Colonic mucosa (tissue), 4 donors: Measurements from ENCODE around the gene KAT6B. TPM values are rescaled to one million over a fixed set of nuclear protein-coding genes. Genes with fewer than 3 reads are reported as not detected.

Source experiments
- DNase-seq: peaks from one replicate; pipeline ENCODE4 v3.0.0-alpha.2; 2020
- H3K27ac ChIP-seq: fragments of 200-600 bp; one replicate; pipeline ENCODE4 v1.8.0; 2021
- H3K27me3 ChIP-seq: fragments of 200-600 bp; one replicate; pipeline ENCODE4 v1.8.0; 2021
- H3K36me3 ChIP-seq: fragments of 200-600 bp; one replicate; pipeline ENCODE4 v1.8.0; 2021
- H3K4me1 ChIP-seq: fragments of 200-600 bp; one replicate; pipeline ENCODE4 v1.8.0; 2021; ENCODE audit warnings: mild to moderate bottlenecking
- H3K4me3 ChIP-seq: fragments of 200-600 bp; one replicate; pipeline ENCODE4 v1.8.0; 2021
- H3K9ac ChIP-seq, 2 donors: one replicate each; pipeline ENCODE4 v1.7.0; 2013; ENCODE audit warnings: control low read depth in 2 of 2, low read depth in 2 of 2, low read length in 2 of 2
- H3K9me3 ChIP-seq: fragments of 200-600 bp; one replicate; pipeline ENCODE4 v1.8.0; 2021
- CTCF ChIP-seq: fragments of 200-600 bp; IDR thresholded peaks from one replicate; pipeline ENCODE4 v1.8.0; 2022; ENCODE audit warnings: antibody characterized with exemption, mild to moderate bottlenecking
- intact Hi-C: fragments of 100-400 bp; cut with DNase I; formaldehyde crosslinking; loops from one replicate; pipeline ENCODE4 v1.14.1; 2022
- total RNA-seq, 2 donors: library from RNA; stranded (reverse); fragmentation: NEBNext Ultra II Directional in 1 of 2; extraction: Animal tissue kit (Norgen Biotek cat#: 25700) in 1 of 2; gene quantifications; one replicate each; pipeline ENCODE4 v1.2.1, GENCODE V29; 2021
- donor health status: healthy.
- donor health status: DM: no; HTN: no; CAD: no.
- donor health status: DM: no; HTN: no; CAD: no.

KAT6B gene
- total RNA-seq, 2 donors from 2014 or later = 18.7 to 24.2 TPM

GRCh38 chr10:74973741-74974392 lies 147.5 kb downstream of the KAT6B start:
- no peak for TF ChIP-seq CTCF
- intact Hi-C loops = no loop called here
- no peak overlapping the region for H3K9ac ChIP-seq
- H3K9me3 ChIP-seq = no peaks in the 10 kb centered on the region
- no peak for DNase-seq
- H3K4me1 ChIP-seq = peaks cover 3% of the 10 kb centered on the region
- H3K36me3 ChIP-seq = no peaks in the 10 kb centered on the region
- H3K27me3 ChIP-seq = no peaks in the 10 kb centered on the region
- H3K4me3 ChIP-seq = no peak overlapping the region
- H3K27ac ChIP-seq = no peak overlapping the region

GRCh38 chr10:74975758-74976157 lies 149.4 kb downstream of the KAT6B start:
- Histone ChIP-seq H3K9me3 (no peaks in the 10 kb centered on the region), H3K36me3 (no peaks in the 10 kb centered on the region), H3K27ac (no peak overlapping the region), H3K4me1 (no peaks in the 10 kb centered on the region), H3K27me3 (no peaks in the 10 kb centered on the region), H3K4me3 (no peak overlapping the region), H3K9ac (no peak overlapping the region)
- TF ChIP-seq CTCF = no peak
- intact Hi-C loops = no loop called here
- DNase-seq = no peak

GRCh38 chr10:74976565-74976964 lies 150.2 kb downstream of the KAT6B start:
- Histone ChIP-seq H3K9me3 (no peaks in the 10 kb centered on the region), H3K36me3 (no peaks in the 10 kb centered on the region), H3K27ac (no peak overlapping the region), H3K9ac (no peak overlapping the region), H3K27me3 (no peaks in the 10 kb centered on the region), H3K4me1 (no peaks in the 10 kb centered on the region), H3K4me3 (no peak overlapping the region)
- no peak for TF ChIP-seq CTCF
- intact Hi-C loops = no loop called here
- DNase-seq = no peak

- TF ChIP-seq CTCF = no peak
- no peaks in the 10 kb centered on the region for H3K9me3 ChIP-seq
- intact Hi-C loops = no loop called here
- no peak overlapping the region for H3K9ac ChIP-seq
- no peaks in the 10 kb centered on the region for H3K36me3 ChIP-seq
- no peak for DNase-seq
- no peak overlapping the region for H3K27ac ChIP-seq
- H3K4me1 ChIP-seq = no peaks in the 10 kb centered on the region
- H3K27me3 ChIP-seq = no peaks in the 10 kb centered on the region
- H3K4me3 ChIP-seq = no peak overlapping the region
These were observed 150.7 kb downstream of the KAT6B start for GRCh38 chr10:74977072-74977471.

GRCh38 chr10:74977913-74978847 lies 151.8 kb downstream of the KAT6B start:
- H3K4me3 ChIP-seq = no peak overlapping the region
- intact Hi-C loops = no loop called here
- no peak overlapping the region for H3K27ac ChIP-seq
- H3K9ac ChIP-seq = no peak overlapping the region
- H3K4me1 ChIP-seq = no peaks in the 10 kb centered on the region
- DNase-seq = no peak
- no peaks in the 10 kb centered on the region for H3K9me3 ChIP-seq
- no peaks in the 10 kb centered on the region for H3K36me3 ChIP-seq
- no peak for TF ChIP-seq CTCF
- no peaks in the 10 kb centered on the region for H3K27me3 ChIP-seq
